Gastrocnemius medialis (tissue), 4 donors: ENCODE measurements around the gene RCAN1. TPM values are rescaled to one million over a fixed set of nuclear protein-coding genes. Genes with fewer than 3 reads are reported as not detected.
"Not testable (repeated sequence)": the region's sequence is repeated elsewhere in the genome, so short reads cannot be mapped to it uniquely, and the experiment has no call there.

Experiments used
- ATAC-seq, 2 donors: fragments of 150-250 bp; one replicate each; pipeline ENCODE4 v1.9.1; 2016
- DNase-seq, 2 donors: peaks; one replicate each; pipeline ENCODE4 v3.0.0-alpha.2; 2019
- H3K27ac ChIP-seq, 4 donors: fragments of 200-600 bp; sonication (generic); 1 replicate in 1 of 4; 2 replicates in 3 of 4; pipeline ENCODE4 v1.5.1; 2016 to 2018; ENCODE audit warnings: mild to moderate bottlenecking in 2 of 4, moderate library complexity in 1 of 4
- H3K27me3 ChIP-seq, 3 donors: fragments of 200-600 bp; sonication (generic) in 2 of 3; 1 replicate in 1 of 3; 2 replicates in 2 of 3; pipeline versions ENCODE4 v1.5.1 to v1.6.0; 2016 to 2019; ENCODE audit warnings: mild to moderate bottlenecking in 1 of 3, moderate library complexity in 1 of 3
- H3K36me3 ChIP-seq, 2 donors: fragments of 200-600 bp; sonication (generic) in 1 of 2; one replicate each; pipeline ENCODE4 v1.5.1; 2017 to 2018
- H3K4me1 ChIP-seq, 2 donors: fragments of 200-600 bp; sonication (generic) in 1 of 2; one replicate each; pipeline ENCODE4 v1.5.1; 2016 to 2017; ENCODE audit warnings: mild to moderate bottlenecking in 2 of 2
- H3K4me3 ChIP-seq, 4 donors: fragments of 200-600 bp; sonication (generic) in 3 of 4; 1 replicate in 1 of 4; 2 replicates in 3 of 4; pipeline ENCODE4 v1.5.1; 2016 to 2019; ENCODE audit warnings: mild to moderate bottlenecking in 2 of 4
- H3K9me3 ChIP-seq, 3 donors: fragments of 200-600 bp; sonication (generic) in 2 of 3; 1 replicate in 1 of 3; 2 replicates in 2 of 3; pipeline ENCODE4 v1.5.1; 2016 to 2019
- POLR2A ChIP-seq, 2 donors: fragments of 450-650 bp; IDR thresholded peaks; one replicate each; pipeline ENCODE4 v1.6.1; 2017; ENCODE audit warnings: antibody characterized with exemption in 2 of 2, mild to moderate bottlenecking in 2 of 2, moderate library complexity in 2 of 2
- in situ Hi-C, 4 donors: fragments of 200-750 bp; cut with MboI; loops; one replicate each; pipeline versions ENCODE4 v1.15.0 to v1.8.0; 2017; ENCODE audit warnings: low sequenced_read_pairs in 4 of 4
- intact Hi-C: fragments of 100-400 bp; cut with DNase I; formaldehyde crosslinking; loops from one replicate; pipeline ENCODE4 v1.15.1; 2023; ENCODE audit warnings: low total_unique reads
- total RNA-seq, 4 donors: library from RNA; depleted of rRNA; stranded (reverse); fragments of >200 nt; gene quantifications; one replicate each; pipeline versions ENCODE4 v1.1.0 to v1.2.3, GENCODE V29; 2016
- TF ChIP-seq, protein P1 (sequence below), 5 experiments: fragments of 450-650 bp in 3 of 5; fragments of 200-600 bp in 2 of 5; sonication (generic) in 2 of 5; IDR thresholded peaks in 4 of 5; conservative IDR thresholded peaks in 1 of 5; 1 replicate in 4 of 5; 2 replicates in 1 of 5; pipeline ENCODE4 v1.5.1; 2016 to 2019; ENCODE audit warnings: antibody characterized with exemption in 5 of 5, mild to moderate bottlenecking in 3 of 5, moderate library complexity in 3 of 5

Gene RCAN1
- total RNA-seq, 4 donors from 2014 or later: 21.7 to 37.9 (median 33.2) TPM

DNA sequence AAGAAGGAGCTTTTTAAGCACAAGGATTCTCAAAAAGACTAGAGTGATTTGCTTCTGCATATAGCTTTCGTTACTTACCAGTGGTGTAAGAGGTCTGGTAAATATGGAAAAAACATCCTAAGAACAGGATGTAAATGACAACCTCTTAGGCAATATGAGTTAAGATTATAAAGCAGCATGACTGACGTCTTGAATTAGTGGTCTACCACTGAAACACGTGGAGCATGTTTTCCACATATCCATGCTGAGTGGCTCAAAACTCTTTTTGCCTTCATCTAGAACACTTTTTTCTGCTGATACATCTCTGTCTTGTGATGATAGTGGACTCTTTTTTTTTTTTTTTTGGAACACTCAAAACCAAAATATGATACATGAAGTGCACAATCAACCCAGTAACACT, 44.6 kb downstream of the RCAN1 start:
- ATAC-seq (no peak), DNase-seq (no peak)
- Histone ChIP-seq H3K27me3 (no peaks in the 10 kb centered on the region), H3K4me1 (peaks cover 0 to 5% of the 10 kb centered on the region in 2 donors), H3K36me3 (peaks cover 0 to 1% of the 10 kb centered on the region in 2 donors), H3K4me3 (no peak overlapping the region), H3K27ac (no peak overlapping the region), H3K9me3 (no peaks in the 10 kb centered on the region)
- intact Hi-C loops (no loop called here), in situ Hi-C loops (no loop called here)
- TF ChIP-seq POLR2A (IDR thresholded peaks at IDR 0.05): no peak
- TF ChIP-seq, protein P1, sequence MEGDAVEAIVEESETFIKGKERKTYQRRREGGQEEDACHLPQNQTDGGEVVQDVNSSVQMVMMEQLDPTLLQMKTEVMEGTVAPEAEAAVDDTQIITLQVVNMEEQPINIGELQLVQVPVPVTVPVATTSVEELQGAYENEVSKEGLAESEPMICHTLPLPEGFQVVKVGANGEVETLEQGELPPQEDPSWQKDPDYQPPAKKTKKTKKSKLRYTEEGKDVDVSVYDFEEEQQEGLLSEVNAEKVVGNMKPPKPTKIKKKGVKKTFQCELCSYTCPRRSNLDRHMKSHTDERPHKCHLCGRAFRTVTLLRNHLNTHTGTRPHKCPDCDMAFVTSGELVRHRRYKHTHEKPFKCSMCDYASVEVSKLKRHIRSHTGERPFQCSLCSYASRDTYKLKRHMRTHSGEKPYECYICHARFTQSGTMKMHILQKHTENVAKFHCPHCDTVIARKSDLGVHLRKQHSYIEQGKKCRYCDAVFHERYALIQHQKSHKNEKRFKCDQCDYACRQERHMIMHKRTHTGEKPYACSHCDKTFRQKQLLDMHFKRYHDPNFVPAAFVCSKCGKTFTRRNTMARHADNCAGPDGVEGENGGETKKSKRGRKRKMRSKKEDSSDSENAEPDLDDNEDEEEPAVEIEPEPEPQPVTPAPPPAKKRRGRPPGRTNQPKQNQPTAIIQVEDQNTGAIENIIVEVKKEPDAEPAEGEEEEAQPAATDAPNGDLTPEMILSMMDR (IDR thresholded peaks at IDR 0.05 in 4 of 5, conservative IDR thresholded peaks at IDR 0.05 in 1 of 5): no peak

DNA sequence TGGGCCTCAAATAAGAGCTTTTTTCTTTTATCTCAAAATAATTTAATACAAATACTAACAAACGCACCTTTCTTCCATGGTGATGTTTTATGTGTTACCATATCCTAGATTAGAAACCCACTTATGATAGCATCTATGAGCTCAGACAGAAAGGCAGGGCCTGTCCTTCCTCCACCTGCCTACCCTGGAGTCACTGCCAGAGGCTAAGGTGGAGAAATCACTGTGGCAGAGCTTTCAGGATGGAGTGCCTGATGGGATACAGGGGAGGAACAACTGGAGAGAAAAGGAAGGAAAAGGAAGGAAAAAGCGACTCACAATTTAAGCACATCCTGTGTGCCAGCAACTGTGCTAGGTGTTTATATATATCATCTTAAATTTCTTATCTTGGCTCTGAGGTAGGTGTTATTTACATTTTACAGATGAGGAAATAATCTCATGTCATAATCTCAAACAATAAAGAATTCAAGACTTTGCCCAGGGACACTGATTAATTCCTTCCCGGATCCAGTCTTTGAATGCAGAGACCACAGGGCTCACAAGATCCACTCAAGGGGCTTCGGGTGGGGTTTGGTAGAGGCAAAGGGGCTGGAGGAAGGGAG, 45.4 kb downstream of the RCAN1 start:
- ATAC-seq (no peak), DNase-seq (no peak)
- H3K4me1 ChIP-seq: peaks cover 0 to 4% of the 10 kb centered on the region in 2 donors
- H3K9me3 ChIP-seq: no peaks in the 10 kb centered on the region
- H3K36me3 ChIP-seq: peaks cover 0 to 5% of the 10 kb centered on the region in 2 donors
- H3K27me3 ChIP-seq: no peaks in the 10 kb centered on the region
- no peak overlapping the region for H3K27ac ChIP-seq
- no peak overlapping the region for H3K4me3 ChIP-seq
- TF ChIP-seq POLR2A (IDR thresholded peaks at IDR 0.05): no peak
- TF ChIP-seq, protein P1 (IDR thresholded peaks at IDR 0.05 in 4 of 5, conservative IDR thresholded peaks at IDR 0.05 in 1 of 5): no peak
- intact Hi-C loops: no loop called here
- in situ Hi-C loops: no loop called here

GRCh38 chr21:34568801-34569200, 46.1 kb downstream of the RCAN1 start:
- H3K4me1 ChIP-seq, H3K36me3 ChIP-seq, H3K27me3 ChIP-seq, H3K27ac ChIP-seq, ATAC-seq, in situ Hi-C loops, intact Hi-C loops, H3K9me3 ChIP-seq, DNase-seq, H3K4me3 ChIP-seq: not testable (repeated sequence)

- Histone ChIP-seq H3K4me3 (no peak overlapping the region), H3K27me3 (no peaks in the 10 kb centered on the region), H3K27ac (no peak overlapping the region), H3K9me3 (no peaks in the 10 kb centered on the region), H3K36me3 (peaks cover 0 to 5% of the 10 kb centered on the region in 2 donors), H3K4me1 (no peaks in the 10 kb centered on the region)
- DNase-seq (no peak), ATAC-seq (no peak)
- intact Hi-C loops (no loop called here), in situ Hi-C loops (no loop called here)
- TF ChIP-seq, protein P1 (IDR thresholded peaks at IDR 0.05 in 4 of 5, conservative IDR thresholded peaks at IDR 0.05 in 1 of 5): no peak
- TF ChIP-seq POLR2A (IDR thresholded peaks at IDR 0.05): no peak
Observed at GRCh38 chr21:34567604-34568155, 47.2 kb downstream of the RCAN1 start.

DNA sequence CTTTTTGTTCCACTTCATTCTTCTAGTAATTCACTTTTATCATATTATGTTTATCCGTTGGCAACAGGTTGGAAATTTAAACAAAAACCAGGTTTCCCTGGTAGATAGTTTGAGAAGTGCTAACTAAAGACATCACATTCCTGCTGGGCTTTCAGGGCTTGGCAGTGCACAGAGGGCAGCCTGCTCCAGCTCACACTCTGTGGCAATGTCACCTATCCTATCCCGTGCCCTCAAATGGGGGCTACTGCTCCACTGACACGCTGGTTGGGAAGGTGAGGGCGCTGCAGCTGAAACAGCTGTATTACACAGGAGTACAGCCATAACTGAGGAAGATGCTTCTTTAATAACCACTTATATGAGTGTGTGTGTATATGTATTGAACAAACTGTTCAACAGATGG, 49.7 kb downstream of the RCAN1 start:
- no peak for TF ChIP-seq POLR2A (IDR thresholded peaks at IDR 0.05)
- TF ChIP-seq, protein P1 (IDR thresholded peaks at IDR 0.05 in 4 of 5, conservative IDR thresholded peaks at IDR 0.05 in 1 of 5): no peak
- no peaks in the 10 kb centered on the region for H3K9me3 ChIP-seq
- H3K4me3 ChIP-seq: no peak overlapping the region
- no peak overlapping the region for H3K27ac ChIP-seq
- ATAC-seq (no peak), DNase-seq (no peak)
- no peaks in the 10 kb centered on the region for H3K27me3 ChIP-seq
- intact Hi-C loops: no loop called here
- in situ Hi-C loops: no loop called here
- H3K4me1 ChIP-seq: peaks cover 0 to 4% of the 10 kb centered on the region in 2 donors
- H3K36me3 ChIP-seq: peaks cover 0 to 5% of the 10 kb centered on the region in 2 donors

GRCh38 chr21:34563370-34563769, 51.5 kb downstream of the RCAN1 start:
- in situ Hi-C loops, H3K4me1 ChIP-seq, H3K27me3 ChIP-seq, ATAC-seq, H3K36me3 ChIP-seq, H3K9me3 ChIP-seq, H3K27ac ChIP-seq, DNase-seq, H3K4me3 ChIP-seq, intact Hi-C loops: not testable (repeated sequence)
